Measurements from ENCODE around the gene SPATA33.

Gene SPATA33

DNA sequence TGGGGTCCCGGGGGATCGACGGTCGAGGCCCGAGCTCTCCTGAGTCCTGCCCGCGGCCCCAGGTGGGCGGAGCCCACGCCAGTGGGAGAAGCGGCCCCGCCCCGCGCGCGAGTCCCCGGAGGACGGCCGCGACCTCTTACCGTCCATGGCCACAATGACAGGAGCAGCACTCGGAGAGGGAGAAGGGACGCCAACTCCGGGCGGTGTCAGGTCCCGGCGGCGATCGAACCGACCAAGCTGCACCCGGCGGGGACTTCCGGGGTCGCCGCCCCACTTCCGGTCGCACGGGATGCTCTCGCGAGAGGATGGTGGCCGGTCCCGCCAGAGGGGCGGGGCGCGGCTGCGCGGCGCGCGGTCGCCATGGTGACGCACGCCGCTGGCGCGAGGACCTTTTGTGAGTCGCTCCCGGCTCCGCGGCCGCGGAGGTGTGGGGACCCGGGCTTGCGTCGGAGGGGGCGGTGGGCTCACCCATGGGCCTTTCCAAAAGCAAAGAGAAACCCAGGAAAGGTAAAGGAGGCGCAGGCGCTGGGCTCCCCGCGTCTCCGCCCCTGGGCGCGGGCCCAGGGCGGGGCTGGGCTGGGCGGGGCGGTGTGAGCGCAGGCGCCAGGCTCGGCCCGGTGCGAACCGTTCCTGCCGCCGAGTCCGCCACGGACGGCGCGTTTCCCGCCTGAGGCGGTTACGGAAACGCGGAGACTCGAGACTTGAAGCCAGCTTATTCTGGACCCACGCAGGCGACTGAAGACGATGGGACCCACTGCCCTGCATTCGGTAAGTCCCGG, at the start of gene SPATA33, which contains the start of gene CHMP1A:
Gene SPATA33 (plus strand): TSS at position 395 of the 779 bp plus-strand sequence. CDS start 76 bp downstream, at position 471.
Gene CHMP1A (minus strand): TSS at position 267 of the 779 bp plus-strand sequence. CDS start 120 bp downstream, at position 147.
- ChIA-PET CTCF (no interaction called here), POLR2A (interaction anchor here (0.6 to 1.0 kb wide), 2 partner anchors 11 to 29 kb away, joined by 3 read pairs; partner anchors contain the start of gene CDK10)
- peak; percentile 99 for DNase-seq (ENCODE audit: extremely low spot score)
- TF ChIP-seq FOXA1 (IDR thresholded peaks at IDR 0.05) (no peak), ARNT (IDR thresholded peaks at IDR 0.05) (no peak), L3MBTL2 (conservative IDR thresholded peaks at IDR 0.05) (peak; percentile 82; the same call in 1 of the 2 replicates), ELF4 (IDR thresholded peaks at IDR 0.05) (peak; percentile 89), HDGF (IDR thresholded peaks at IDR 0.05; ENCODE audit: borderline replicate concordance) (no peak)

DNA sequence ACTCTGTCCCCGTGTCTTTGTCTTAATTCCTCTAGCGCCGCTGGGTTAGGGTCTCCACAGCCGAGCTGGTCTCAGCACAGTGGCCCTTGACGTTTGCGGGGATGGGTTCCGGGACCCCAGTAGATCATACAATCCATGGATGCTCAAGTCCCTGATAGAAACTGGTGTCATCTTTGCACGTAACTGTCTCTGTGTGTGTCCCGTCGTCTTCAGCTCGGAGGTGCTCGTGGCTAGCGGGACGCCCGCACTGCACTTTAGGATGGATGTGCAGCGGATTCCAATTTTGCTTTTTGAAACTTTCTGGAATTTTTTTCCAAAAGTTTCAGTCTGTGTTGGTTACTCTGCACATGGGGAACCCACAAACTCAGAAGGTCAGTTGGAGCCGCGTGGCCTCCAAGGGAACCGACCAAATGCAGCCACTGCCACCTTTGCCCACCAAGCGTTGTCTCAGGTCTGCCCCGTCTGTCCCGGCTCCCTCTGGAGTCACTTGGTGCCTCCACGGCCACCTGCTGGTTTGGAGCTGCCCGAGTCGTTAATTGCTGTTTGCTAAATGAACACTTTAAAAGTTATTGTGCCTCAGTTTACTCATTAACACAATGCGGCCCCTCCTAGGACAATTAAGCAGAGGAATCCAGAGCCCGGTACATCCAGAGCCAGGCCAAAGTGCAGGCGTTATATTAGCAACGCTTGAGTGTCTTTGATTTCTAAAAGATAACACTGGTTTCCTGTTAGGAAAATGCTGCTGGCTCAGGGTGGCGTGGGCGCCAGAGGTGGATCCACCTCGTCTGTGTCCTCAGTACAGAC, 49.5 kb upstream of the SPATA33 start:
- no peak for DNase-seq (ENCODE audit: extremely low spot score)
- TF ChIP-seq LEF1 (IDR thresholded peaks at IDR 0.05; ENCODE audit: borderline replicate concordance): no peak
- TF ChIP-seq BHLHE40 (IDR thresholded peaks at IDR 0.05; ENCODE audit: borderline replicate concordance): no peak
- TF ChIP-seq L3MBTL2 (conservative IDR thresholded peaks at IDR 0.05): no peak
- CTCF ChIA-PET: interaction anchor here (1.0 kb wide), 1 partner anchor 8 kb away, joined by 3 read pairs; no protein-coding TSS in a partner anchor
- POLR2A ChIA-PET: no interaction called here

DNA sequence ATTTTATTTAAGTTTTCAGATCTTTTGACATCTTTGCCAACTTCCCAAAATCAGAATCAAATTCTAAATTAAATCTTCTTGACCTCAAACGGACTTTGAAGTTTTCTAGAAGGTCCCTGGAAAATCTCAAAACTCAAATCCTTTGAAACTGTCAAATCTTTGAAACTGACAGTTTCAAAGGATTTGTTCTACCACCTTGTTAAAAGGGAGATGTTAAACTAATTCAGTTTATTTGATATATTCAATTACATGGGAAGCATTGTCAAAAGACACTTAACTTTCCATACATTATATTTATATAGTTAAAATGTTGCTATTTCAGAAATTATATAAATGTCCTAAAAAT, 47.6 kb upstream of the SPATA33 start:
- TF ChIP-seq TARDBP (IDR thresholded peaks at IDR 0.05) (no peak), ARNT (IDR thresholded peaks at IDR 0.05) (no peak), ELF4 (IDR thresholded peaks at IDR 0.05) (no peak), FOXA1 (IDR thresholded peaks at IDR 0.05) (no peak), CTBP1 (IDR thresholded peaks at IDR 0.05; ENCODE audit: borderline replicate concordance) (no peak), ZNF384 (IDR thresholded peaks at IDR 0.05) (no peak), L3MBTL2 (conservative IDR thresholded peaks at IDR 0.05) (no peak), FOXM1 (IDR thresholded peaks at IDR 0.05; ENCODE audit: borderline replicate concordance) (no peak), HDGF (IDR thresholded peaks at IDR 0.05; ENCODE audit: borderline replicate concordance) (no peak), SUZ12 (IDR thresholded peaks at IDR 0.05) (no peak), SP1 (IDR thresholded peaks at IDR 0.05) (no peak), NFRKB (IDR thresholded peaks at IDR 0.05) (no peak), LEF1 (IDR thresholded peaks at IDR 0.05; ENCODE audit: borderline replicate concordance) (no peak)
- TF ChIP-seq, protein P1, sequence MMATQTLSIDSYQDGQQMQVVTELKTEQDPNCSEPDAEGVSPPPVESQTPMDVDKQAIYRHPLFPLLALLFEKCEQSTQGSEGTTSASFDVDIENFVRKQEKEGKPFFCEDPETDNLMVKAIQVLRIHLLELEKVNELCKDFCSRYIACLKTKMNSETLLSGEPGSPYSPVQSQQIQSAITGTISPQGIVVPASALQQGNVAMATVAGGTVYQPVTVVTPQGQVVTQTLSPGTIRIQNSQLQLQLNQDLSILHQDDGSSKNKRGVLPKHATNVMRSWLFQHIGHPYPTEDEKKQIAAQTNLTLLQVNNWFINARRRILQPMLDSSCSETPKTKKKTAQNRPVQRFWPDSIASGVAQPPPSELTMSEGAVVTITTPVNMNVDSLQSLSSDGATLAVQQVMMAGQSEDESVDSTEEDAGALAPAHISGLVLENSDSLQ (IDR thresholded peaks at IDR 0.05): no peak
- POLR2A ChIA-PET: no interaction called here
- DNase-seq (ENCODE audit: extremely low spot score): no peak
- CTCF ChIA-PET: no interaction called here

DNA sequence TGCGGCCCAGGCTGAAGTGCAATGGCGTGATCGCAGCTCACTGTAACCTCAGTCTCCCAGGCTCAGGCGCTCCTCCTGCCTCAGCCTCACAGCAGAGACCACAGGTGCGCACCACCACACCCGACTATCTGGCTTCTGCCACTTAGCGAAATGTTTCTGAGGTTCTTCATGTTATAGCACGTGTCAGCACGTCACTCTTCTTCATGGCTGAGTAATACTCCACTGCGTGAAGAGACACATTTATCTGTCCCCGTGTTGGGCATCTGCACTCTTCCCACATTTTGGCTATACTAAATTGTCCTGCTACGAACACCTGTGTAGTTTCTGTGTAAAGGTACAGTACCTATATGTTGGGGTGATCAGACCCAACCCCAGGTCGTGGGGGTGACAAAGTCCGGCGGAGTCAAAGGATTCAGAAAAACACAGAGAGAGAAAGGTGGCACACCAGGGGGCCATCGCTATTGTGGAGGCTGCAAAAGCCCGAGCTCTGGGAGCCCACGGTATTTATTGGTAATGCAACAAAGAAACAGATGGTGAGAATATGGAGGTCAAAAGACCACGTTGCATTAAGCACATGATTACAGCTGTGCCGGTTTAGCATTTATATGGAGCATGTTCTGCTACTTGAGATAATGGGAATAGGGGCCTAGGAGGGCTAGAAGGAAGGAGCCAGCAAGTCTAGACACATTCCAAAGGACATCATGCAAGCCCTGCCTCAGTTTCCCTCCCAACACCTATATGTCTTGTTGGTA, 45.0 kb upstream of the SPATA33 start:
- TF ChIP-seq LEF1 (IDR thresholded peaks at IDR 0.05; ENCODE audit: borderline replicate concordance) (no peak), NFRKB (IDR thresholded peaks at IDR 0.05) (no peak), SP1 (IDR thresholded peaks at IDR 0.05) (no peak), SUZ12 (IDR thresholded peaks at IDR 0.05) (no peak), CTBP1 (IDR thresholded peaks at IDR 0.05; ENCODE audit: borderline replicate concordance) (no peak), FOXA1 (IDR thresholded peaks at IDR 0.05) (no peak), HDGF (IDR thresholded peaks at IDR 0.05; ENCODE audit: borderline replicate concordance) (no peak), ARNT (IDR thresholded peaks at IDR 0.05) (no peak), ZNF384 (IDR thresholded peaks at IDR 0.05) (no peak), TARDBP (IDR thresholded peaks at IDR 0.05) (no peak)
- ChIA-PET CTCF (no interaction called here), POLR2A (interaction anchor here (1.5 kb wide), 1 partner anchor 47 kb away, joined by 3 read pairs; no protein-coding TSS in a partner anchor)
- DNase-seq (ENCODE audit: extremely low spot score): no peak

DNA sequence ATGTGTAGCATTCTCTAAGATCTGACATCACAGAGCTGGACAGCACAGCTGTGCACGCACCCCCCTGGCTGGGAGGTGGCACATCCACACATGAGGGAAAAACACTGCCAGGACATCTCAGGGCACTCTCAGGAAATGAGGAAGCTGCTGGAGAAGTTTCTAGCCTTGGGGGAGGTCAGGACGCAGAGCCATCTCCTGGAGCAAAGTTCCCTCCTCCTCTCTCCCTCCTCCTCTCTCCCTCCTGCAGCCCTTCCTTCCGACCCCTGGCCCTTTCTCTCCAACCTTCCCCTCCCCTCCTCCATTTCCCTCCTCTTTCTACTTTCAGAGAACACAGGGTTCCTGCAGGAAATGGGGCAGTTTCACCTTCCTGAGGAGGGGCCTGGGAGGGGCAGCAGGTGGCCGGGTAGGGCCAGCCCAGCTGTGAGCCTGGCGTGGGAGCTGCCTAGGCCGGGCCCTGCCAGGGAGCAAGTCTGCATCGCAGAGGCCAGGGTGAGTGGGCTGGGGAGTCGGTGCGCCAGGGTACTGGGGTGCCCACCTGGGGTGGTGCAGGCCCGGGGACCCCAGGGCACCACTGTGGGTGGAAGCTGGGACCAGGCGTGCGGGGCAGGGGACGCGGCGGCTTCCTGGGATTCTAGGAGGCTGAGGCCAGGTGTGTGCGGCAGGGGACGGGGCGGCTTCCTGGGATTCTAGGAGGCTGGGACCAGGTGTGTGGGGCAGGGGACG, 44.2 kb upstream of the SPATA33 start, which contains the start of gene DPEP1:
Gene DPEP1 (plus strand): TSS at position 412 of the 723 bp plus-strand sequence. CDS start 16,769 bp downstream, outside the sequence.
- ChIA-PET CTCF (no interaction called here), POLR2A (interaction anchor here (1.5 kb wide), 1 partner anchor 48 kb away, joined by 3 read pairs; no protein-coding TSS in a partner anchor)
- TF ChIP-seq L3MBTL2 (conservative IDR thresholded peaks at IDR 0.05) (no peak), ARNT (IDR thresholded peaks at IDR 0.05) (no peak), FOXK2 (IDR thresholded peaks at IDR 0.05) (no peak), CTBP1 (IDR thresholded peaks at IDR 0.05; ENCODE audit: borderline replicate concordance) (no peak), HDGF (IDR thresholded peaks at IDR 0.05; ENCODE audit: borderline replicate concordance) (no peak), ZNF384 (IDR thresholded peaks at IDR 0.05) (no peak), BHLHE40 (IDR thresholded peaks at IDR 0.05; ENCODE audit: borderline replicate concordance) (no peak), FOXA1 (IDR thresholded peaks at IDR 0.05) (no peak), SUZ12 (IDR thresholded peaks at IDR 0.05) (no peak), LEF1 (IDR thresholded peaks at IDR 0.05; ENCODE audit: borderline replicate concordance) (no peak), NFRKB (IDR thresholded peaks at IDR 0.05) (no peak), SP1 (IDR thresholded peaks at IDR 0.05) (no peak), ELF4 (IDR thresholded peaks at IDR 0.05) (no peak), TARDBP (IDR thresholded peaks at IDR 0.05) (no peak), FOXM1 (IDR thresholded peaks at IDR 0.05; ENCODE audit: borderline replicate concordance) (no peak)
- TF ChIP-seq, protein P1 (IDR thresholded peaks at IDR 0.05): no peak
- DNase-seq (ENCODE audit: extremely low spot score): no peak

Data from HEK293T (cell line).